HG02678 (cell line): ENCODE results near the gene SMYD3.
"Not testable (repeated sequence)": the region's sequence is repeated elsewhere in the genome, so short reads cannot be mapped to it uniquely, and the experiment has no call there.

Experiments used
- ATAC-seq: cut with Tn5 transposase; IDR thresholded peaks from one replicate; pipeline ENCODE4 v1.9.1; 2021; ENCODE audit warnings: mild to moderate bottlenecking, moderate library complexity; ENCODE audit not compliant: unreplicated experiment

SMYD3 gene

GRCh38 chr1:245714027-245714426, 793.1 kb downstream of the SMYD3 start:
- not testable (repeated sequence) for ATAC-seq

GRCh38 chr1:245710961-245711903, 795.8 kb downstream of the SMYD3 start:
- ATAC-seq = no peak

DNA sequence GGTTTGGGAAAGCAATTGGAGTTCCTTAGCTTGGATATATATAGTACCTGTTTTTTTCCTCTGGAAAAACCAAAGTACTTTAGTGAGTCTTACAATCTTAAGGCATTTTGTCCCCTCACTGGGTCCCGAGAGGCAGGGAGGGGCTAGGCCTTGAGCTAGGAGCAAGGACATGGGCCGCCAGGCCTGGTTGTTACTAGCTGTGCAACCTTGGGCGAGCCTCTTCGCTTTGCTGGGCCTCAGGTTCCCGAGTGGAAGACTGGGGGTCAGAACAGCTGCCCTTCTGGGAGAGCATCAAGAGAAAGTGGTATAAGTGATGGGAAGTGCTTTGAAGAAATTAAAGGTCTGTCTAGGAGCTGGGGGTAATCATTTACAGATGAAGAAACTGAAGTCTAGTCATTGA, 799.1 kb downstream of the SMYD3 start:
- ATAC-seq = no peak

DNA sequence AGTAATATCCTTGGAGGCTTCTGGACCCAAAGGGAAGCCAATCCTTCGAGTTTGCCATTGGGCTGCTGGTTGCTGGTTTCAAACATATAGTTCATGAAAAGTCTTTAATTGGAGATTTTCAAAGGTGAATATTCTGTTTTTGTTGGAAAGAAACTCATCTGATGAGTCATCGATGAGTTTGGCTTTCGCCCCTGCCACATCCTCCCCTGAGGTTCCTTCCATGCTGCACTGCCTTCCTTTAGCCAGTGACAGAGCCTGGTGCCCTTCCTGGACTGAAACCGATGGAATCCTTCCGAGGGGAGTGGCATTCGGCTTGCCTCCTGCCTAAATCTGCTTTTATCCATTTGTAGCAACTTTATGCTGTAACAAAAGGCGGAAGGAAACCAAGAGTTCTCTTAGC, 802.3 kb downstream of the SMYD3 start:
- ATAC-seq = no peak

- no peak for ATAC-seq
Observed at GRCh38 chr1:245704341-245704740, 802.7 kb downstream of the SMYD3 start.

DNA sequence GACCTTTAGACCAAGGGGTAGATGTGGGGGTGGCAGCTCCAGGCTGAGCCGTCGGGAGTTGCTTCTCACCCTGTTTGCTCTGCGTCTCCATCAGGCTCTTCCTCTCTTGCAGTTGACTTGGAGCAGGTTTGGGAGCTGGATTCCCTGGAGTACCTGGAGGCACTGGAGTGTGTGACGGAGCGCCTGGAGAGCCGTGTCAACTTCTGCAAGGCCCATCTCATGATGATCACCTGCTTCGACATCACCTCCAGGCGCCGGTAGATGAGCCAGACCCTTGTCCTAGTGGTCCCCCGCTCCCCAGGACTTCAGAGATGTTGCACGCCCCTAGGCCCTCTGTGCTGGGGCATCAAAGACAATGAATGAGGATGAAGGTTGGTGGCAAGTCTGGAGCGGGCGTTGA, 804.7 kb downstream of the SMYD3 start:
- no peak for ATAC-seq

GRCh38 chr1:245701631-245702030, 805.4 kb downstream of the SMYD3 start:
- no peak for ATAC-seq

DNA sequence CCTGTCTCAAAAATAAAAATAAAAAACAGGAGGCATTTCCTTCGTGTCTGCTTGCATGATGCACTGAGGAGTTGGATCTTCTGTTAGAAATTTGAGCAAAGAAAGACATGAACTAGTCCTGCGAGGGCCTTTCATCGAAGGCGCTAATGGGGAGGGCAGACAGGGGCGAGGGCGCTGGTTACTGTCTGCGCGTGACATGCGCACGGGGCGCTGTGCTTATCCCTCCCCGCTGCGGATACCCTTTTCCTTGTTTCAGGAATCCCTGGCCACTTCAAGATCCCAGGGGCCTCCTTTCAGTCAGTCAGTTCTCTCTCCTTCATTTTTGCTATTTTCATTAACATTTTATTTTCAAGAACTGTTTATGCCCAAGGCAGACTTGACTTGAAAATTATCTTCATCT, 806.4 kb downstream of the SMYD3 start:
- no peak for ATAC-seq
